HEK293 (cell line): ENCODE data around the gene MAP6.

Experiments
- CTCF ChIA-PET: fragments of 350-600 bp; formaldehyde crosslinking; extraction: SDS; loops from one replicate; lab custom pipeline; 2021; ENCODE audit warnings: antibody characterized with exemption; lab: Yijun Ruan, JAX
- POLR2A ChIA-PET: fragments of 300-600 bp; formaldehyde crosslinking; extraction: SDS; loops from one replicate; lab custom pipeline; 2020; ENCODE audit warnings: antibody characterized with exemption, inconsistent platforms; lab: Yijun Ruan, JAX
- H3K27ac ChIP-seq: fragments of 200-500 bp; sonication (Bioruptor generic); 2 replicates; pipeline ENCODE4 v1.5.1; 2014; ENCODE audit warnings: low read depth, low read length, control low read depth, inconsistent platforms; ENCODE audit errors: extremely low read depth
- H3K36me3 ChIP-seq, 2 experiments: fragments of 200-500 bp in 1 of 2; sonication (Bioruptor generic) in 1 of 2; 1 replicate in 1 of 2; 2 replicates in 1 of 2; pipeline ENCODE4 v1.5.1; 2014 to 2017; ENCODE audit warnings: inconsistent platforms in 2 of 2, low read length in 2 of 2; ENCODE audit not compliant: control insufficient read depth in 2 of 2, insufficient read depth in 1 of 2
- H3K4me1 ChIP-seq: fragments of 200-500 bp; sonication (Bioruptor generic); 2 replicates; pipeline ENCODE4 v1.5.1; 2014; ENCODE audit warnings: mild to moderate bottlenecking, low read length, inconsistent platforms; ENCODE audit not compliant: control insufficient read depth, insufficient read depth
- H3K4me3 ChIP-seq: 2 replicates; pipeline ENCODE4 v1.5.1; 2011; ENCODE audit warnings: low read depth, mild to moderate bottlenecking, control low read depth, low read length, moderate library complexity
- H3K9me3 ChIP-seq: fragments of 200-500 bp; sonication (Bioruptor generic); 2 replicates; pipeline ENCODE4 v1.5.1; 2014; ENCODE audit warnings: low read depth, low read length, inconsistent platforms; ENCODE audit not compliant: control insufficient read depth, insufficient read depth
- CTCF ChIP-seq: fragments of 450-650 bp; formaldehyde crosslinking; IDR thresholded peaks from 2 replicates; pipeline ENCODE4 v1.5.1; 2016; ENCODE audit warnings: missing biosample characterization, missing genetic modification characterization
- INSM2 ChIP-seq: fragments of 450-650 bp; formaldehyde crosslinking; IDR thresholded peaks from 2 replicates; pipeline ENCODE4 v1.5.1; 2016; ENCODE audit warnings: missing biosample characterization, missing genetic modification characterization
- KLF1 ChIP-seq: fragments of 450-650 bp; formaldehyde crosslinking; IDR thresholded peaks from 2 replicates; pipeline ENCODE4 v1.5.1; 2016; ENCODE audit warnings: missing biosample characterization, missing genetic modification characterization
- KLF17 ChIP-seq: fragments of 450-650 bp; formaldehyde crosslinking; IDR thresholded peaks from 2 replicates; pipeline ENCODE4 v1.5.1; 2016; ENCODE audit warnings: missing biosample characterization, missing genetic modification characterization
- MZF1 ChIP-seq: fragments of 450-650 bp; formaldehyde crosslinking; IDR thresholded peaks from 2 replicates; pipeline ENCODE4 v1.5.1; 2017; ENCODE audit warnings: missing biosample characterization, missing genetic modification characterization, borderline replicate concordance
- PRDM6 ChIP-seq: fragments of 450-650 bp; formaldehyde crosslinking; IDR thresholded peaks from 2 replicates; pipeline ENCODE4 v1.5.1; 2017; ENCODE audit warnings: missing biosample characterization, missing genetic modification characterization
- SETDB1 ChIP-seq: IDR thresholded peaks from one replicate; pipeline ENCODE4 v1.6.1; 2017; ENCODE audit warnings: mild to moderate bottlenecking, low read length, moderate library complexity, mixed read lengths; ENCODE audit not compliant: insufficient read length
- TRIM28 ChIP-seq: IDR thresholded peaks from 2 replicates; pipeline ENCODE4 v1.6.1; 2011; ENCODE audit warnings: low read length, control low read depth, borderline replicate concordance
- YY1 ChIP-seq: fragments of 450-650 bp; formaldehyde crosslinking; IDR thresholded peaks from 2 replicates; pipeline ENCODE4 v1.5.1; 2018; ENCODE audit warnings: missing biosample characterization, missing genetic modification characterization
- ZNF112 ChIP-seq: fragments of 450-650 bp; formaldehyde crosslinking; IDR thresholded peaks from 2 replicates; pipeline ENCODE4 v1.5.0; 2017; ENCODE audit warnings: missing biosample characterization, missing genetic modification characterization
- ZNF169 ChIP-seq: fragments of 450-650 bp; formaldehyde crosslinking; IDR thresholded peaks from 2 replicates; pipeline ENCODE4 v1.5.1; 2016; ENCODE audit warnings: missing biosample characterization, missing genetic modification characterization
- ZNF174 ChIP-seq: fragments of 450-650 bp; formaldehyde crosslinking; IDR thresholded peaks from 2 replicates; pipeline ENCODE4 v1.5.0; 2017; ENCODE audit warnings: missing biosample characterization, mild to moderate bottlenecking, missing genetic modification characterization
- ZNF266 ChIP-seq: fragments of 450-650 bp; formaldehyde crosslinking; IDR thresholded peaks from 2 replicates; pipeline ENCODE4 v1.5.1; 2016; ENCODE audit warnings: missing biosample characterization, missing genetic modification characterization, low read depth
- ZNF302 ChIP-seq: fragments of 450-650 bp; formaldehyde crosslinking; IDR thresholded peaks from 2 replicates; pipeline ENCODE4 v1.5.1; 2016; ENCODE audit warnings: missing biosample characterization, missing genetic modification characterization, low read depth
- ZNF362 ChIP-seq: fragments of 450-650 bp; formaldehyde crosslinking; IDR thresholded peaks from 2 replicates; pipeline ENCODE4 v1.5.1; 2016; ENCODE audit warnings: missing biosample characterization, missing genetic modification characterization
- ZNF391 ChIP-seq: fragments of 450-650 bp; formaldehyde crosslinking; IDR thresholded peaks from 2 replicates; pipeline ENCODE4 v1.5.1; 2016; ENCODE audit warnings: low read depth, missing biosample characterization, missing genetic modification characterization, borderline replicate concordance
- ZNF426 ChIP-seq: fragments of 450-650 bp; formaldehyde crosslinking; IDR thresholded peaks from 2 replicates; pipeline ENCODE4 v1.5.1; 2017; ENCODE audit warnings: missing biosample characterization, missing genetic modification characterization, mild to moderate bottlenecking, inconsistent platforms, moderate library complexity
- ZNF433 ChIP-seq: fragments of 450-650 bp; formaldehyde crosslinking; IDR thresholded peaks from 2 replicates; pipeline ENCODE4 v1.5.1; 2016; ENCODE audit warnings: missing biosample characterization, missing genetic modification characterization, low read depth
- ZNF501 ChIP-seq: fragments of 450-650 bp; formaldehyde crosslinking; IDR thresholded peaks from 2 replicates; pipeline ENCODE4 v1.5.1; 2016; ENCODE audit warnings: missing biosample characterization, missing genetic modification characterization
- ZNF610 ChIP-seq: fragments of 450-650 bp; formaldehyde crosslinking; IDR thresholded peaks from 2 replicates; pipeline ENCODE4 v1.5.1; 2016; ENCODE audit warnings: missing biosample characterization, missing genetic modification characterization, borderline replicate concordance
- TF ChIP-seq, protein P1 (sequence below): fragments of 450-650 bp; formaldehyde crosslinking; IDR thresholded peaks from 2 replicates; pipeline ENCODE4 v1.5.1; 2016; ENCODE audit warnings: missing biosample characterization, missing genetic modification characterization

The MAP6 gene

GRCh38 chr11:75611823-75612222, 57.0 kb downstream of the MAP6 start (continued):
- TF ChIP-seq TRIM28 (no peak), CTCF (no peak), MZF1 (tag by site-specific recombination) (no peak), ZNF391 (tag by site-specific recombination) (no peak), ZNF433 (tag by site-specific recombination) (no peak), PRDM6 (tag by site-specific recombination) (no peak)
- TF ChIP-seq, protein P1, sequence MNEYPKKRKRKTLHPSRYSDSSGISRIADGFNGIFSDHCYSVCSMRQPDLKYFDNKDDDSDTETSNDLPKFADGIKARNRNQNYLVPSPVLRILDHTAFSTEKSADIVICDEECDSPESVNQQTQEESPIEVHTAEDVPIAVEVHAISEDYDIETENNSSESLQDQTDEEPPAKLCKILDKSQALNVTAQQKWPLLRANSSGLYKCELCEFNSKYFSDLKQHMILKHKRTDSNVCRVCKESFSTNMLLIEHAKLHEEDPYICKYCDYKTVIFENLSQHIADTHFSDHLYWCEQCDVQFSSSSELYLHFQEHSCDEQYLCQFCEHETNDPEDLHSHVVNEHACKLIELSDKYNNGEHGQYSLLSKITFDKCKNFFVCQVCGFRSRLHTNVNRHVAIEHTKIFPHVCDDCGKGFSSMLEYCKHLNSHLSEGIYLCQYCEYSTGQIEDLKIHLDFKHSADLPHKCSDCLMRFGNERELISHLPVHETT (tag by site-specific recombination): no peak

DNA sequence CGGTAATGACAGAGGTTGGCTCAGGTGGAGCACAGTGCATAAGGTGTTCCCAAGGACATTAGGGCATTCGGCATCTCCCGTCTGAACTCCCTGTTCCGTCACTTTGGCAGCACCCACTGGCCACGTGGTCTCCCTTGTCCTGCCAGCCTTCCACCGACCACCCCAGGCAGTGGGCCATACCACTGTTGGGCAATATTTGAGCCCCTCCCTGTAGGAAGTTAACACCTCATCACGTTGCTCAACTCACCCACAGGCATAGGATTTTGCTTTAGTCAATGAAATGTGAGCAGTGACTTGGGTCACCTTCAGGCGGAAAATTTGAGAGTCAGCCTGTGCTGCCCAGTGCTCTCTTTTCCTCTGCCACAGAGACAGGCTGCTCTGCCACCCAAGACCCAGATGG, 62.7 kb downstream of the MAP6 start:
- Histone ChIP-seq H3K9me3 (no peaks in the 10 kb centered on the region), H3K27ac (no peak overlapping the region), H3K4me1 (no peaks in the 10 kb centered on the region), H3K36me3 (no peaks in the 10 kb centered on the region), H3K4me3 (no peak overlapping the region)
- TF ChIP-seq KLF1 (tag by site-specific recombination) (no peak), ZNF426 (tag by site-specific recombination) (no peak), ZNF169 (tag by site-specific recombination) (no peak)
- CTCF ChIA-PET: no interaction called here
- POLR2A ChIA-PET: no interaction called here

DNA sequence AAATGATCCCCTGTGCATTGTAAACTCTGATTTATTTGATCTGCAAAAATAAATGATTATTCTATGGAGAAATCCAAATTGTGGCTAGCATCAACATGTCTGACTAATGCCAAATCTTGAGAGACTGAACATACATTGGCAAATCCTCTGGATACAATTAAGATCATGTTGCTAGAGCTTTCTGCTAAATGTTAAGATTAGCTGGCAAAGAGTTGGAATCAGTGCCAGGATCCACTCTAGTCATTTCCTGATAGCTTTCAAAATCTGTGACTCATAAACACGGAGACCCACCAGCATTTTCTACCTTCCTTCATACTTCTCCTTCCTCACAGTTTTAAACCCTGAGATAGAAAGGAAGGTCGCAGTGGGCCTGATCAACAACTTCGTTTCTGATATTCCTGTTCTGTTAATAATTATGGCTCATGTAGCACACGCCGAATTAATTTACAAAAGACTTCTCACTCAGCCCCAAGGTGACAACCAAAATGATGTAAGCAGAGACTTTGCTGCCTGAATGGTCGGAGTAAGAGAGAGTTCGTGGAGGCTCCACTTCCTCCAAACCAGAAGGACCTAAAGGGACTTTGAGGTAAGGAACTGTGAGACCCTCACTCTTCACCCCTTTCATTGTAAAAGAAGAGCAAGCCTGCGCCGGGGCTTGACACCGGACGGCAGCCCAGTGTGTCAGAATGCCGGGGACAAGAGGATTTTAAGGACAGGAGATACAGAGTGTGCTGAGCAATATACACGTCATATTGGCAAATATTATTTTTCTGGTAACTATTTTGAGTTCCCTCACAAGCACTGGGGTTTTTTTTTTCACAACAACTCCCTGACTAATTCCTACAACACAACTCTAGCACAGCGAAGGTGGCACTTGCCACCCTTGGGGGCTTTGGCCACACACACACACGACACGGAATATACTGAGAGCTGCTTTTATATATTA, 64.8 kb downstream of the MAP6 start:
- ChIA-PET POLR2A (no interaction called here), CTCF (no interaction called here)
- H3K27ac ChIP-seq: no peak overlapping the region

More for the DNA sequence above, 64.8 kb downstream of the MAP6 start:
- no peak overlapping the region for H3K4me3 ChIP-seq
- H3K36me3 ChIP-seq: no peaks in the 10 kb centered on the region
- H3K9me3 ChIP-seq: no peaks in the 10 kb centered on the region
- TF ChIP-seq ZNF174 (no peak), INSM2 (tag by site-specific recombination) (no peak), KLF17 (tag by site-specific recombination) (no peak), ZNF610 (tag by site-specific recombination) (no peak), ZNF112 (tag by site-specific recombination) (no peak), YY1 (no peak), ZNF501 (tag by site-specific recombination) (no peak), ZNF362 (tag by site-specific recombination) (no peak), ZNF302 (tag by site-specific recombination) (no peak), ZNF266 (tag by site-specific recombination) (no peak), SETDB1 (no peak)
- H3K4me1 ChIP-seq: no peaks in the 10 kb centered on the region
